DND-41 (cell line): Measurements from ENCODE around the gene MAP1LC3B.

Experiments
- ATAC-seq: fragments of 200-7000 bp; cut with Tn5 transposase; 3 replicates; pipeline ENCODE4 v1.9.1; 2021; ENCODE audit warnings: low read depth; ENCODE audit not compliant: insufficient read depth
- DNase-seq: peaks from one replicate; pipeline ENCODE4 v3.0.0-alpha.2; 2020
- H2AFZ ChIP-seq: 2 replicates; pipeline ENCODE4 v1.6.0; 2012; ENCODE audit warnings: low read depth, low read length
- H3K27ac ChIP-seq: 2 replicates; pipeline ENCODE4 v1.5.1; 2012; ENCODE audit warnings: low read length, inconsistent platforms
- H3K27me3 ChIP-seq: fragments of 200-600 bp; sonication (generic); 2 replicates; pipeline ENCODE4 v1.6.0; 2012; ENCODE audit warnings: low read length, mild to moderate bottlenecking, inconsistent platforms; ENCODE audit not compliant: insufficient read depth, poor library complexity
- H3K36me3 ChIP-seq: 2 replicates; pipeline ENCODE4 v1.5.1; 2012; ENCODE audit warnings: low read length, inconsistent platforms; ENCODE audit not compliant: insufficient read depth
- H3K4me1 ChIP-seq: 2 replicates; pipeline ENCODE4 v1.5.1; 2012; ENCODE audit warnings: mild to moderate bottlenecking, low read length; ENCODE audit not compliant: insufficient read depth
- H3K4me2 ChIP-seq: 2 replicates; pipeline ENCODE4 v1.6.0; 2012; ENCODE audit warnings: mild to moderate bottlenecking, moderate library complexity, low read length, inconsistent platforms; ENCODE audit not compliant: insufficient read depth
- H3K4me3 ChIP-seq, 2 experiments: fragments of 200-600 bp in 1 of 2; shearing (Covaris generic) in 1 of 2; 2 replicates each; pipeline ENCODE4 v1.5.1; 2012 to 2016; ENCODE audit warnings: inconsistent platforms in 2 of 2, low read length in 2 of 2, mild to moderate bottlenecking in 2 of 2, low read depth in 1 of 2, moderate library complexity in 1 of 2
- H3K79me2 ChIP-seq: 2 replicates; pipeline ENCODE4 v1.6.0; 2012; ENCODE audit warnings: low read length, inconsistent platforms; ENCODE audit not compliant: insufficient read depth
- H3K9ac ChIP-seq: 2 replicates; pipeline ENCODE4 v1.6.0; 2012; ENCODE audit warnings: low read depth, mild to moderate bottlenecking, inconsistent platforms, low read length, moderate library complexity
- H3K9me3 ChIP-seq: 2 replicates; pipeline ENCODE4 v1.5.1; 2012; ENCODE audit warnings: low read length, moderate library complexity, mild to moderate bottlenecking, inconsistent platforms; ENCODE audit not compliant: insufficient read depth, severe bottlenecking
- H4K20me1 ChIP-seq: 2 replicates; pipeline ENCODE4 v1.6.0; 2012; ENCODE audit warnings: low read length; ENCODE audit not compliant: insufficient read depth
- CTCF ChIP-seq: IDR thresholded peaks from 2 replicates; pipeline ENCODE4 v1.5.1; 2012; ENCODE audit warnings: borderline replicate concordance, low read length, moderate library complexity, mild to moderate bottlenecking; ENCODE audit not compliant: poor library complexity, severe bottlenecking; ENCODE audit errors: extremely low read depth
- EZH2 ChIP-seq: IDR thresholded peaks from 3 replicates; pipeline ENCODE4 v1.6.1; 2012; ENCODE audit warnings: borderline replicate concordance, low read depth, mild to moderate bottlenecking, moderate library complexity, low read length, inconsistent platforms; ENCODE audit not compliant: severe bottlenecking

Gene MAP1LC3B

GRCh38 chr16:87453326-87453725 is 61.2 kb downstream of the MAP1LC3B start:
- Histone ChIP-seq H3K36me3 (no peaks in the 10 kb centered on the region), H3K9ac (no peak overlapping the region), H3K9me3 (no peaks in the 10 kb centered on the region), H4K20me1 (no peaks in the 10 kb centered on the region), H3K4me1 (no peaks in the 10 kb centered on the region), H3K4me2 (no peak overlapping the region), H3K27me3 (peaks cover 11% of the 10 kb centered on the region), H3K27ac (no peak overlapping the region), H3K79me2 (no peaks in the 10 kb centered on the region), H2AFZ (no peak overlapping the region), H3K4me3 (no peak overlapping the region)
- no peak for ATAC-seq
- TF ChIP-seq CTCF (no peak), EZH2 (no peak)
- DNase-seq = no peak
